ENCODE results near the gene PARD3B.

DNA sequence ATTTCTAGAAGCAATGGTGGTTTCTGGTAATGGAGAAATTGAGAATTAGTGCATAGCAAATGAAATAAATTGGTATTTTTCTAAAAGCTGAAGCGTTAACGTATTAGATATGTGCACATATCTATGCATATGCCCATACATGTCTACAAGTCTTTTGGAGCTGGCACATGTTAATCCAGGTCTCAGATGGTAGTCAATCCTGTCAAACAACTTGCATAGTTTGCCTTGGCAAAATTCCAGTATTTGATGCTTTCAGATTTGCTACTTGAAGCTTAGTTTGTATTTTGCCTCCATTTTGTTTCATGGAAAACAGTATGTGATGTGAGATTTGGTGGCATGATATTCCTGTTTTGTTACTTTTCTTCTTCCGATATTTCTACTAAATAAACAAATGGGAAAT, 304.6 kb downstream of the PARD3B start:
- TF ChIP-seq, protein P1, sequence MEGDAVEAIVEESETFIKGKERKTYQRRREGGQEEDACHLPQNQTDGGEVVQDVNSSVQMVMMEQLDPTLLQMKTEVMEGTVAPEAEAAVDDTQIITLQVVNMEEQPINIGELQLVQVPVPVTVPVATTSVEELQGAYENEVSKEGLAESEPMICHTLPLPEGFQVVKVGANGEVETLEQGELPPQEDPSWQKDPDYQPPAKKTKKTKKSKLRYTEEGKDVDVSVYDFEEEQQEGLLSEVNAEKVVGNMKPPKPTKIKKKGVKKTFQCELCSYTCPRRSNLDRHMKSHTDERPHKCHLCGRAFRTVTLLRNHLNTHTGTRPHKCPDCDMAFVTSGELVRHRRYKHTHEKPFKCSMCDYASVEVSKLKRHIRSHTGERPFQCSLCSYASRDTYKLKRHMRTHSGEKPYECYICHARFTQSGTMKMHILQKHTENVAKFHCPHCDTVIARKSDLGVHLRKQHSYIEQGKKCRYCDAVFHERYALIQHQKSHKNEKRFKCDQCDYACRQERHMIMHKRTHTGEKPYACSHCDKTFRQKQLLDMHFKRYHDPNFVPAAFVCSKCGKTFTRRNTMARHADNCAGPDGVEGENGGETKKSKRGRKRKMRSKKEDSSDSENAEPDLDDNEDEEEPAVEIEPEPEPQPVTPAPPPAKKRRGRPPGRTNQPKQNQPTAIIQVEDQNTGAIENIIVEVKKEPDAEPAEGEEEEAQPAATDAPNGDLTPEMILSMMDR (conservative IDR thresholded peaks at IDR 0.05): no peak
- no peak for TF ChIP-seq EZH2 (IDR thresholded peaks at IDR 0.05; ENCODE audit: low read depth)

Data from PC-9 (cell line).